Measurements from ENCODE around the gene GRK5.
"Not testable (repeated sequence)": the region's sequence is repeated elsewhere in the genome, so short reads cannot be mapped to it uniquely, and the experiment has no call there.

Gene GRK5

DNA sequence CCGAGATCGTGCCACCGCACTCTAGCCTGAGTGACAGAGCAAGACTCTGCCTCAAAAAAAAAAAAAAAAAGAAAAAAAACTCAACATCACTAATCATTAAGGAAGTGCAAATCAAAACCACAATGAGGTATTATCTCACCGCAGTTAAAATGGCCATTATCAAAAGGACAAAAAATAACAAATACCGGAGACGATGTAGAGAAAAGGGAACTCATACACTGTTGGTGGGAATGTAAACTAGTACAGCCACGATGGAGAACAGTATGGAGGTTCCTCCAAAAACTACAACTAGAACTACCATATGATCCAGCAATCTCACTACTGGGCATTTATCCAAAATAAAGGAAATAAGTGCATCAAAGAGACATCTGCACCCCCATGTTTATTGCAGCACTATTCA lies 24.3 kb downstream of the GRK5 start:
- WGBS = 100% methylated on average over 3 of the region's 7 CpGs
- Histone ChIP-seq H3K4me3 (ENCODE audit: insufficient read depth in 1 of 2, low read depth in 1 of 2, low read length in 2 of 2) (no peak overlapping the region), H3K36me3 (ENCODE audit: control insufficient read depth in 1 of 2, insufficient read depth in 2 of 2, low read depth in 1 of 2, low read length in 2 of 2) (no peaks in the 10 kb centered on the region), H3K27ac (ENCODE audit: low read length, poor library complexity, severe bottlenecking) (no peak overlapping the region), H3K23ac (ENCODE audit: low read length in 2 of 2) (no peak overlapping the region), H2BK12ac (ENCODE audit: low read length in 2 of 2) (no peak overlapping the region), H3K4me2 (ENCODE audit: low read length, poor library complexity, severe bottlenecking) (no peak overlapping the region), H3K4me1 (ENCODE audit: control insufficient read depth, insufficient read depth, low read depth, low read length) (peaks cover 8% of the 10 kb centered on the region), H3K14ac (ENCODE audit: low read length in 2 of 2) (no peak overlapping the region), H3K18ac (ENCODE audit: low read depth in 1 of 2, low read length in 2 of 2) (no peak overlapping the region), H2AFZ (ENCODE audit: low read depth, low read length) (no peak overlapping the region), H2BK15ac (ENCODE audit: low read depth, poor library complexity, severe bottlenecking) (no peak overlapping the region), H3K4ac (ENCODE audit: low read depth in 1 of 2, low read length in 2 of 2) (no peak overlapping the region), H3K9me3 (ENCODE audit: control insufficient read depth, low read length) (no peaks in the 10 kb centered on the region), H3K27me3 (ENCODE audit: control insufficient read depth in 1 of 2, insufficient read depth in 1 of 2, low read length in 2 of 2) (no peaks in the 10 kb centered on the region), H3K79me1 (replicated peaks; ENCODE audit: low read length, poor library complexity, severe bottlenecking) (peaks cover 34% of the 10 kb centered on the region), H4K91ac (ENCODE audit: low read length) (no peak overlapping the region), H2AK5ac (ENCODE audit: low read length, severe bottlenecking) (no peak overlapping the region), H2BK120ac (ENCODE audit: low read depth, low read length) (no peak overlapping the region), H3K9ac (ENCODE audit: low read length) (no peak overlapping the region), H2BK5ac (ENCODE audit: low read depth, low read length, poor library complexity, severe bottlenecking) (no peak overlapping the region), H4K8ac (ENCODE audit: low read length) (no peak overlapping the region)
- no peak for DNase-seq

- H4K91ac ChIP-seq (ENCODE audit: low read length); H3K4me3 ChIP-seq (ENCODE audit: insufficient read depth in 1 of 2, low read depth in 1 of 2, low read length in 2 of 2); H3K14ac ChIP-seq (ENCODE audit: low read length in 2 of 2); H3K4me2 ChIP-seq (ENCODE audit: low read length, poor library complexity, severe bottlenecking); H2BK120ac ChIP-seq (ENCODE audit: low read depth, low read length); H3K27ac ChIP-seq (ENCODE audit: low read length, poor library complexity, severe bottlenecking); H2BK12ac ChIP-seq (ENCODE audit: low read length in 2 of 2); H4K8ac ChIP-seq (ENCODE audit: low read length); H3K36me3 ChIP-seq (ENCODE audit: control insufficient read depth in 1 of 2, insufficient read depth in 2 of 2, low read depth in 1 of 2, low read length in 2 of 2); H3K27me3 ChIP-seq (ENCODE audit: control insufficient read depth in 1 of 2, insufficient read depth in 1 of 2, low read length in 2 of 2); H3K9me3 ChIP-seq (ENCODE audit: control insufficient read depth, low read length); DNase-seq; H3K4ac ChIP-seq (ENCODE audit: low read depth in 1 of 2, low read length in 2 of 2); H2BK5ac ChIP-seq (ENCODE audit: low read depth, low read length, poor library complexity, severe bottlenecking); H3K18ac ChIP-seq (ENCODE audit: low read depth in 1 of 2, low read length in 2 of 2); H3K23ac ChIP-seq (ENCODE audit: low read length in 2 of 2); H2AK5ac ChIP-seq (ENCODE audit: low read length, severe bottlenecking); H2BK15ac ChIP-seq (ENCODE audit: low read depth, poor library complexity, severe bottlenecking); H3K4me1 ChIP-seq (ENCODE audit: control insufficient read depth, insufficient read depth, low read depth, low read length); H2AFZ ChIP-seq (ENCODE audit: low read depth, low read length); H3K9ac ChIP-seq (ENCODE audit: low read length): not testable (repeated sequence)
- 93% methylated on average over 3 of the region's 4 CpGs for WGBS
- peaks cover 36% of the 10 kb centered on the region for H3K79me1 ChIP-seq (replicated peaks; ENCODE audit: low read length, poor library complexity, severe bottlenecking)
These were observed 25.1 kb downstream of the GRK5 start for GRCh38 chr10:119232439-119232838.

- Histone ChIP-seq H3K79me1 (replicated peaks; ENCODE audit: low read length, poor library complexity, severe bottlenecking) (peaks cover 41% of the 10 kb centered on the region), H3K4me2 (ENCODE audit: low read length, poor library complexity, severe bottlenecking) (no peak overlapping the region), H3K9me3 (ENCODE audit: control insufficient read depth, low read length) (no peaks in the 10 kb centered on the region), H3K4me3 (ENCODE audit: insufficient read depth in 1 of 2, low read depth in 1 of 2, low read length in 2 of 2) (no peak overlapping the region), H3K27ac (ENCODE audit: low read length, poor library complexity, severe bottlenecking) (no peak overlapping the region), H2BK5ac (ENCODE audit: low read depth, low read length, poor library complexity, severe bottlenecking) (no peak overlapping the region), H2AFZ (ENCODE audit: low read depth, low read length) (no peak overlapping the region), H2AK5ac (ENCODE audit: low read length, severe bottlenecking) (no peak overlapping the region), H3K27me3 (ENCODE audit: control insufficient read depth in 1 of 2, insufficient read depth in 1 of 2, low read length in 2 of 2) (no peaks in the 10 kb centered on the region), H3K18ac (ENCODE audit: low read depth in 1 of 2, low read length in 2 of 2) (peak overlapping the region; percentile 58 to 71), H3K4ac (ENCODE audit: low read depth in 1 of 2, low read length in 2 of 2) (peak overlapping the region in 1 of 2 experiments; percentile 54), H2BK15ac (ENCODE audit: low read depth, poor library complexity, severe bottlenecking) (no peak overlapping the region), H3K36me3 (ENCODE audit: control insufficient read depth in 1 of 2, insufficient read depth in 2 of 2, low read depth in 1 of 2, low read length in 2 of 2) (no peaks in the 10 kb centered on the region), H2BK120ac (ENCODE audit: low read depth, low read length) (no peak overlapping the region), H3K14ac (ENCODE audit: low read length in 2 of 2) (peak overlapping the region in 1 of 2 experiments; percentile 71), H4K8ac (ENCODE audit: low read length) (peak overlapping the region; percentile 52), H3K23ac (ENCODE audit: low read length in 2 of 2) (no peak overlapping the region), H3K4me1 (ENCODE audit: control insufficient read depth, insufficient read depth, low read depth, low read length) (peaks cover 8% of the 10 kb centered on the region), H3K9ac (ENCODE audit: low read length) (no peak overlapping the region), H2BK12ac (ENCODE audit: low read length in 2 of 2) (peak overlapping the region; percentile 32 to 66), H4K91ac (ENCODE audit: low read length) (peak overlapping the region; percentile 85)
- peak; percentile 62 for DNase-seq
- WGBS = 50% methylated on average over 4 of the region's 5 CpGs
These were observed 25.9 kb downstream of the GRK5 start for GRCh38 chr10:119233123-119233820.

GRCh38 chr10:119233821-119234220 lies 26.4 kb downstream of the GRK5 start:
- Histone ChIP-seq H3K9ac (ENCODE audit: low read length) (no peak overlapping the region), H3K9me3 (ENCODE audit: control insufficient read depth, low read length) (no peaks in the 10 kb centered on the region), H2BK12ac (ENCODE audit: low read length in 2 of 2) (peak overlapping the region; percentile 18 to 66), H3K27ac (ENCODE audit: low read length, poor library complexity, severe bottlenecking) (no peak overlapping the region), H3K4ac (ENCODE audit: low read depth in 1 of 2, low read length in 2 of 2) (peak overlapping the region in 1 of 2 experiments; percentile 54), H3K4me1 (ENCODE audit: control insufficient read depth, insufficient read depth, low read depth, low read length) (peaks cover 8% of the 10 kb centered on the region), H3K36me3 (ENCODE audit: control insufficient read depth in 1 of 2, insufficient read depth in 2 of 2, low read depth in 1 of 2, low read length in 2 of 2) (no peaks in the 10 kb centered on the region), H3K27me3 (ENCODE audit: control insufficient read depth in 1 of 2, insufficient read depth in 1 of 2, low read length in 2 of 2) (no peaks in the 10 kb centered on the region), H3K14ac (ENCODE audit: low read length in 2 of 2) (peak overlapping the region in 1 of 2 experiments; percentile 71), H2BK5ac (ENCODE audit: low read depth, low read length, poor library complexity, severe bottlenecking) (no peak overlapping the region), H3K4me3 (ENCODE audit: insufficient read depth in 1 of 2, low read depth in 1 of 2, low read length in 2 of 2) (no peak overlapping the region), H2BK120ac (ENCODE audit: low read depth, low read length) (no peak overlapping the region), H3K79me1 (replicated peaks; ENCODE audit: low read length, poor library complexity, severe bottlenecking) (peaks cover 42% of the 10 kb centered on the region), H2BK15ac (ENCODE audit: low read depth, poor library complexity, severe bottlenecking) (no peak overlapping the region), H3K23ac (ENCODE audit: low read length in 2 of 2) (no peak overlapping the region), H4K91ac (ENCODE audit: low read length) (no peak overlapping the region), H3K18ac (ENCODE audit: low read depth in 1 of 2, low read length in 2 of 2) (peak overlapping the region in 1 of 2 experiments; percentile 71), H4K8ac (ENCODE audit: low read length) (peak overlapping the region; percentile 7), H2AK5ac (ENCODE audit: low read length, severe bottlenecking) (peak overlapping the region; percentile 29), H3K4me2 (ENCODE audit: low read length, poor library complexity, severe bottlenecking) (no peak overlapping the region), H2AFZ (ENCODE audit: low read depth, low read length) (no peak overlapping the region)
- DNase-seq = peak; percentile 76
- WGBS = 77% methylated on average over 2 of the region's 3 CpGs

All from mesenchymal stem cell (in vitro differentiated cells and primary cell).